ENCODE results near the gene FOXK1. TPM values are rescaled to one million over a fixed set of nuclear protein-coding genes. Genes with fewer than 3 reads are reported as not detected.

Gene FOXK1
- total RNA-seq, 4 donors from 2014 or later, result 28.0 to 59.9 (median 34.2) TPM

DNA sequence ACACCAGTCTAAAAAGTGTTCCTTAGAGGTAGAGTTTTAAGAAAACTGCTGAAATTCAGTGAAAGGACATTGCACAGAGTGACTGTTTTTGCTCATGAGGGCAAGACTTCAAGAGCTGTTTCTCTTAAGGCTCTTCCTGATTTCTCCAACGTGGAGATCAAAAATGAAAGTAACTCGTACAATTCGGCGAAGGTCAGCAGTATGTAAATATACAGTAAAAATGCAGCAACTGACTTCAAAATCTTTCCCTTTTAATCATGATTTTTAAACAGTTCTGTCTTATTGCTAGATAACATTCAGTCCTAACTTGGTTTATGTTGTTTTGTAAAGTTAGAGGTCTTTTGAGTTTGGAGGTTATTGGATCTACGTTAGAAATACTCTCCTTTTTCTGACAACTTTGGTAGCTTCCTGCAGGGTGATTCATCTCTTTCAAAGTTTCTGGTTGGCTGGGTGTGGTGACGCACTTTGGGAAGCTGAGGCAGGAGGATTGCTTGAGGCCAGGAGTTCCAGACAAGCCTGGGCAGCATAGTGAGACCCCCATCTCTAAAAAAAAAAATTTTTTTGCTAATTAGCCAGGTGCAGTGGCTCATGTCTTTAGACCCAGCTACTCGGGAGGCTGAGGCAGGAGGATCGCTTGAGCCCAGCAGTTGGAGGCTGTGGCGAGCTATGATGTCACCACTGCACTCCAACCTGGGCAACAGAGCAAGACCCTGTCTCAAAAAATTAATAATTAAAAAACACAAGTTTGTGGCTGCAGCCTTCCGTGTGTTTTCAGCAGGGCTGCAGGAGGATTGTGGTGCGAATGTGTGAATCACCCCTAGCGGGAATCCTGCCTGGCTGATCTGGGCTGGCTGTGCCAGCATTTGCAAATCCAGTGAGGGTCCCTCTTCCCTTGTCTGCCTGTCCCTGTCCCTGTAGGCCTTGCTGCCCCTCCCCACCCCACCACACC, 64.2 kb downstream of the FOXK1 start:
- Histone ChIP-seq H3K4me3 (peak overlapping the region in 3 of 4 donors; percentile 17 to 43 (median 25)), H3K9me3 (no peaks in the 10 kb centered on the region), H3K27ac (peak overlapping the region; percentile 96 to 99 (median 98)), H3K4me1 (peaks cover 28 to 74% (median 58%) of the 10 kb centered on the region in 4 donors), H3K27me3 (no peaks in the 10 kb centered on the region), H3K36me3 (peaks cover 0 to 3% (median 0%) of the 10 kb centered on the region in 4 donors)
- peak; percentile 51 for TF ChIP-seq POLR2A (IDR thresholded peaks at IDR 0.05)
- peak; percentile 11 to 70 (median 68) for TF ChIP-seq POLR2AphosphoS5 (IDR thresholded peaks at IDR 0.05)
- no peak for TF ChIP-seq CTCF (IDR thresholded peaks at IDR 0.05)
- DNase-seq, result peak; percentile 59
- intact Hi-C loops (cut with DNase I; ENCODE audit: low total_unique reads) (loop anchor here (5.0 kb wide), 1 partner anchor 64 kb away; the partner anchor contains the start of gene FOXK1), in situ Hi-C loops (cut with MboI; ENCODE audit: low pct_ligation_motif_present in 1 of 4, low pct_unique_long_range_greater_than_20kb in 1 of 4, low sequenced_read_pairs in 3 of 4) (loop anchor here in 1 of 4 donors (10.0 kb wide), 1 partner anchor 61 kb away; the partner anchor contains the start of gene FOXK1)
- WGBS, 2 donors (ENCODE audit: low coverage in 1 of 2), result 2 to 45% methylated on average over 6 to 12 of the region's 12 CpGs

DNA sequence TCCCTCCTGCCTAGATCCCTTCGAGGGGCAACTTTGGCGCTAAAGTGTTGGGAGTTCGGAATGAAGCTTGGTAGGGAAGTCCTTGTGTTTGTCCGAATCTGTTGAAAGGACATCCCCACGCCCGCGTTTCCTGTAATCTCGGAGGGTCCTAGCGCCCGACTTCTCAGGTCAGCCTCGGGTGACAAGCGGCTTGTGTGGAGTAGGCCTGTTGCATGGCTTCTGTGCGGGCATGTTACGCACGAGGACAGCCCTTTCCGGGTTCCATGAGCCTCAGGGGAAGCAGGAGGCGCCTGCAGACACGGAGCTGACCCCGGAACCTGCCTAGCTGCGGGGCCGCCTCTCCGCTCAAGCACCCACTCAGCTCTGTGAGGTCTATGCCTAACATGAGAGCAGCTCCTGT, 64.9 kb downstream of the FOXK1 start:
- H3K9me3 ChIP-seq, result no peaks in the 10 kb centered on the region
- no peak for DNase-seq
- intact Hi-C loops (cut with DNase I; ENCODE audit: low total_unique reads), result loop anchor here (5.0 kb wide), 1 partner anchor 65 kb away; the partner anchor contains the start of gene FOXK1
- TF ChIP-seq POLR2A (IDR thresholded peaks at IDR 0.05) (no peak), CTCF (IDR thresholded peaks at IDR 0.05) (no peak), EP300 (IDR thresholded peaks at IDR 0.05; ENCODE audit: low read depth) (no peak), POLR2AphosphoS5 (IDR thresholded peaks at IDR 0.05) (no peak)
- WGBS, 2 donors (ENCODE audit: low coverage in 1 of 2), result 92 to 100% methylated on average over 1 to 22 of the region's 22 CpGs
- in situ Hi-C loops (cut with MboI; ENCODE audit: low pct_ligation_motif_present in 1 of 4, low pct_unique_long_range_greater_than_20kb in 1 of 4, low sequenced_read_pairs in 3 of 4), result loop anchor here in 1 of 4 donors (10.0 kb wide), 1 partner anchor 62 kb away; the partner anchor contains the start of gene FOXK1
- peak overlapping the region; percentile 96 to 99 (median 98) for H3K27ac ChIP-seq
- no peaks in the 10 kb centered on the region for H3K27me3 ChIP-seq
- H3K36me3 ChIP-seq, result peaks cover 0 to 3% (median 0%) of the 10 kb centered on the region in 4 donors
- H3K4me3 ChIP-seq, result no peak overlapping the region
- H3K4me1 ChIP-seq, result peaks cover 28 to 67% (median 52%) of the 10 kb centered on the region in 4 donors

DNA sequence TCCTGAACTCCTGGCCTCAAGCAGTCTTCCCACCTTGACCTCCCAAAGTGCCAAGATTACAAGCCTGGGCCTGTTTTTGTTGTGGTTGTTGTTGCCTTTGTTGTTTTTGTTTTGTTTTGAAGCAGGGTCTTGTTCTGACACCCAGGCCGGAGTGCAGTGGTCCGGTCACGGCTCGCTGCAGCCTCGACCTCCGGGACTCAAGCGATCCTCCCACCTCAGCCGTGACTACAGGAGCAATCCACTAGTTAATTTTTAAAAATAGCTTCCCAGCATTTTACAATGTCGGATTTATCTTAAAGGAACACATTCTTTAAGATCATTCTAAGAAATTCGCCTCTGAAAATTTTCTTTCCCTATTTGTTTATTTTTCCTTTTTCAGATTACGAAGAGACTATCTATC, 65.7 kb downstream of the FOXK1 start:
- no peak overlapping the region for H3K4me3 ChIP-seq
- peaks cover 28 to 60% (median 51%) of the 10 kb centered on the region in 4 donors for H3K4me1 ChIP-seq
- peak overlapping the region; percentile 96 to 99 (median 98) for H3K27ac ChIP-seq
- WGBS, 2 donors (ENCODE audit: low coverage in 1 of 2), result 46 to 64% methylated on average over 10 to 11 of the region's 11 CpGs
- in situ Hi-C loops (cut with MboI; ENCODE audit: low pct_ligation_motif_present in 1 of 4, low pct_unique_long_range_greater_than_20kb in 1 of 4, low sequenced_read_pairs in 3 of 4), result loop anchor here in 1 of 4 donors (10.0 kb wide), 1 partner anchor 63 kb away; the partner anchor contains the start of gene FOXK1
- intact Hi-C loops (cut with DNase I; ENCODE audit: low total_unique reads), result loop anchor here (5.0 kb wide), 1 partner anchor 65 kb away; the partner anchor contains the start of gene FOXK1
- H3K27me3 ChIP-seq, result no peaks in the 10 kb centered on the region
- H3K36me3 ChIP-seq, result no peaks in the 10 kb centered on the region
- TF ChIP-seq POLR2AphosphoS5 (IDR thresholded peaks at IDR 0.05), result no peak
- no peak for DNase-seq
- no peaks in the 10 kb centered on the region for H3K9me3 ChIP-seq

- TF ChIP-seq POLR2A (IDR thresholded peaks at IDR 0.05), result no peak
- no peak for TF ChIP-seq CTCF (IDR thresholded peaks at IDR 0.05)
- TF ChIP-seq EP300 (IDR thresholded peaks at IDR 0.05; ENCODE audit: low read depth), result no peak
- no peak for TF ChIP-seq POLR2AphosphoS5 (IDR thresholded peaks at IDR 0.05)
- Histone ChIP-seq H3K4me3 (no peak overlapping the region), H3K27ac (peak overlapping the region; percentile 96 to 99 (median 98)), H3K4me1 (peaks cover 27 to 55% (median 47%) of the 10 kb centered on the region in 4 donors), H3K36me3 (no peaks in the 10 kb centered on the region), H3K9me3 (no peaks in the 10 kb centered on the region), H3K27me3 (no peaks in the 10 kb centered on the region)
- no peak for DNase-seq
- intact Hi-C loops (cut with DNase I; ENCODE audit: low total_unique reads), result loop anchor here (5.0 kb wide), 1 partner anchor 66 kb away; the partner anchor contains the start of gene FOXK1
- in situ Hi-C loops (cut with MboI; ENCODE audit: low pct_ligation_motif_present in 1 of 4, low pct_unique_long_range_greater_than_20kb in 1 of 4, low sequenced_read_pairs in 3 of 4), result loop anchor here in 1 of 4 donors (10.0 kb wide), 1 partner anchor 63 kb away; the partner anchor contains the start of gene FOXK1
- WGBS, 2 donors (ENCODE audit: low coverage in 1 of 2), result 64 to 73% methylated on average over 9 to 10 of the region's 10 CpGs
Observed at GRCh38 chr7:4748231-4748681, 66.2 kb downstream of the FOXK1 start.

All from transverse colon (tissue), 4 donors.